KOPT-K1 (cell line): ENCODE measurements around the gene SRSF3.
"Not testable (repeated sequence)": the region's sequence is repeated elsewhere in the genome, so short reads cannot be mapped to it uniquely, and the experiment has no call there.

Experiments
- H3K27ac ChIP-seq: fragments of 200-600 bp; sonication (generic); 2 replicates; pipeline ENCODE4 v1.5.1; 2016; ENCODE audit warnings: antibody characterized with exemption, mild to moderate bottlenecking, low read depth, low read length; ENCODE audit not compliant: poor library complexity, severe bottlenecking
- H3K36me3 ChIP-seq: fragments of 200-600 bp; sonication (generic); 2 replicates; pipeline ENCODE4 v1.5.1; 2017; ENCODE audit warnings: antibody characterized with exemption, mild to moderate bottlenecking, low read length, moderate library complexity; ENCODE audit not compliant: insufficient read depth
- H3K9me3 ChIP-seq: fragments of 200-600 bp; sonication (generic); 2 replicates; pipeline ENCODE4 v1.5.1; 2017; ENCODE audit warnings: antibody characterized with exemption, low read length, mild to moderate bottlenecking; ENCODE audit not compliant: insufficient read depth, poor library complexity, severe bottlenecking

Gene SRSF3

DNA sequence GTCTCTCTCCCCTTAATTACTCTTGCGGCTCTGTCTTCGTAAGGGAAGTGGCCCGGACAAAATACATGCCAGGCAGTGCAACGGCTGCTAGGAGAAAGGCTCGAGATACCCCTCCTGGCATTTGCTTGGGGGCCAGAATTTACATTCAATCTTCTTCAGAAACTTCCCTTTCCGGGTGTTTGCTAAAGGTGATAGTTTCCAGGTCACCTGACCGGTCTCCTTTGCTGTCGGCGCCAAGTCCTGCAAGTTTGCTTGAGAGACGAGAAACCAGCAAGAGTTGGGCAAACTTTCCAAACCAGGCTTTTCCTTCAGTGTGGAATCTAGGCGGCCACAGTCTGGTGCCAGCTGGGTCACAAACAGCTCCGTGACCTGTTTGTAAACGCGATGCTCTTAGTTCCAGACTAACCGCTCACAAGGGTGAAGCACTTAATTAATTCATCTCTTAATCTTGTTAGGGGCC is 563 bp upstream of the SRSF3 start:
- Histone ChIP-seq H3K36me3 (peaks cover 41% of the 10 kb centered on the region), H3K27ac (peak overlapping the region; percentile 100)

DNA sequence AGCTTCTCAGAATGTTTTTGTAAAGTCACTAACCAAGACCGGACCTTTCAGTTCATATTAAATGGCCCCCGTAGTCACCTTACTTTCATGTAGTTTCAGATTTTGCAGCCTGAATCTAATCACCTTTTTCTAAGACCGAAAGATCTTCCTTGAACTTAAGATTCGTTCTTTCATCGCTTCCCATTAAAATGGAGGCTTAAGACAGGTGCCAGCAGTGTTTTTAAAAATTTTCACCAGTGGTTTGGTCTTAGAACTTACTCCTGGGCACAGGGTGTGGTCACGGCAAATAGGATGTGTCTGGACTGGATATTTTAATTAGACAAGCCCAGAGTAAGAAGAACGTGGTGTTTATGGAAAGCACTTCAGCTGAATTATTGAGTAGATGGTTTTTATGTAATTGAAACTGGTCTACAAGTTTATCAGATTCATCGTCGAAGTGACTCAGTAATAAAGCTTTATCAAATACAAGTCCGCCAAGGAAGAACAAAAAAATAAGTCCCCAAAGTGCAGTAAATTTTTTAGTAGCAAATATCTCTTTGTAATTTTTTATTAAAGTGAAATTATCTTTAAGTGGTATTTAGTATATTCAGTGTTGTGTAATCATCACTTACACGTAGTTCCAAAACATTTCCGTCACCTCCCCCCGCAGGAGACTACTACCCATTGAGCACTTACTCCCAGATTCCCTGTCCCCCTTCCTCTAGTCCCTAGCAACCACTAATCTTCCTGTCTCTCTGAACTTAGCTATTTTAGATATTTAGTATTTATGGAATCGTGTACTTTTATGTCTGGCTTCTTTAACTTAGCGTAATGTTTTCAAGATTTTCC is 868 bp downstream of the SRSF3 start:
- Histone ChIP-seq H3K9me3 (no peaks in the 10 kb centered on the region), H3K36me3 (peaks cover 55% of the 10 kb centered on the region), H3K27ac (peak overlapping the region; percentile 100)

More for the DNA sequence above, 563 bp upstream of the SRSF3 start:
- no peaks in the 10 kb centered on the region for H3K9me3 ChIP-seq

DNA sequence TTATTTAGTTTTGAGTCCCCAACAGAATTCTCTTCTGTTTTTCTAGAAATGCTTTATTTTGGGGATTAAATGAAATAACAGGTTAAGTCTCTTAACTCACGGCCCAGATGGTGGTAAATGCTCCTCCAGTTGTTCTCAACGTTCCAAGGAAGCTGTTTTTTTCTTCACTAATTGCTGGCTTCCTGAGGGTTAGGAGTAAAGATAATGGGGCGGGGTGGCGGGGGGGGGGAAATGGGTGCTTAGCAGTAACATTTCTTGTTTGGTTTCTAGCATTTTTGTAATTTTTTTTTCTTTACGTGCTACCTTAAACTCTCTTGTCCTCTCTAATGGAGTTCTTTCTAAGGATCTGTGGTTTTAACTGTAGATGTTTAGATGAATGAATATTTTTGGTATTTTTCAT is 2.2 kb downstream of the SRSF3 start:
- peak overlapping the region; percentile 100 for H3K27ac ChIP-seq
- H3K36me3 ChIP-seq = peaks cover 69% of the 10 kb centered on the region
- no peaks in the 10 kb centered on the region for H3K9me3 ChIP-seq

DNA sequence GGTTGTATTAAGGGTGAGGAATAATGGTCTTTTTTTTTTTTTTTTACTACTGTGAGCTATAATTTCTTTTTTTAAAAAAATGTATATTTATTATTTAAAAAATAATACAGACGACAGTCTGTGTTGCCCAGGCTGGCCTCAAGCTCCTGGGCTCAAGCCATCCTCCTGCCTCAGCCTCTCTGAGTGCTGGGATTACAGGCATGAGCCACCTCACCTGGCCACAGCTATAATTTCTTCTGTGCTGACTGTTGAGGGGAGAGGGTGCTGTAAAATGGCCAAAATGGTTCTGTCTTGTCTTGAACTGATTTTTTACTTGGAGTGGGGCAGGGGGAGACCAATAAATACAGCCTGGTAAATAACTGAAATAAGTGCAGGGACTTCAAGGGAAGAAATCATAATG is 3.6 kb downstream of the SRSF3 start:
- peaks cover 83% of the 10 kb centered on the region for H3K36me3 ChIP-seq
- H3K9me3 ChIP-seq = no peaks in the 10 kb centered on the region
- H3K27ac ChIP-seq = no peak overlapping the region

DNA sequence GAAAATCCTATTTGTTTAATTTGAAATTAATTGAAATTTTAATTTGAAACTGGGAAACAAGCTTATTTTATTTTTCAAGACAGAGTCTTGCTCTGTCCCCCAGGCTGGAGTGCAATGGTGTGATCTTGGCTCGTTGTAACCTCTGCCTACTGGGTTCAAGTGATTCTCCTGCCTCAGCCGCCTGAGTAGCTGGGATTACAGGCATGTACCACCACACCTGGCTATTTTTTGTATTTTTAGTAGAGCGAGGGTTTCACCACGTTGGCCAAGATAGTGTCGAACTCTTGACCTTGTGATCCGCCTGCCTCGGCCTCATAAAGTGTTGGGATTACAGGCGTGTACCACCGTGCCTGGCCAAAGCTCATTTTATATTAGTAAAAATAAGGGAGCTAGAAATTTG is 4.2 kb downstream of the SRSF3 start:
- no peak overlapping the region for H3K27ac ChIP-seq
- H3K36me3 ChIP-seq = peaks cover 88% of the 10 kb centered on the region
- no peaks in the 10 kb centered on the region for H3K9me3 ChIP-seq

DNA sequence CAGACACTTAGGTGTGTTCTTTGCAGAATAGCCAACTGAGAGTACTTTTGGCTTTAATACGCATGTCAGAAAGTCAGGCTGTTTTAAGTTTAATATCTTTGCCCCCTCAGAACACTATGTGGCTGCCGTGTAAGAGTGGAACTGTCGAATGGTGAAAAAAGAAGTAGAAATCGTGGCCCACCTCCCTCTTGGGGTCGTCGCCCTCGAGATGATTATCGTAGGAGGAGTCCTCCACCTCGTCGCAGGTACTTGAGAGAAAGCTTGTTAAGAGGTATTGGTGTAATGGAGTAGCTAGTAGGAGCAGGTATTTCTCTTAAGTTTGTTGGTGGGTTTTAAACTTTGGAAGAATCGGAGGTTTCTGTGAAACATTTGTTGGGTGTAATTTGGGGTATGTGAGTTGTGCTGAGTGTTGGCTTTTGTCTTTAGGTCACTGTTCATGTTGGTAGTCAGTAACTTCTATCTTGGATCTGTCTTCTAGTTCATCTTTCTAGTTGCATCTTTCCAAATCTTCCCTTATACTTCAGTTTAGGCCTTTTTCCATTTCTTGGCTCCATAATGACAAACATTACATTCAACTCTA is 4.7 kb downstream of the SRSF3 start:
- Histone ChIP-seq H3K36me3 (peaks cover 93% of the 10 kb centered on the region), H3K27ac (no peak overlapping the region), H3K9me3 (no peaks in the 10 kb centered on the region)

DNA sequence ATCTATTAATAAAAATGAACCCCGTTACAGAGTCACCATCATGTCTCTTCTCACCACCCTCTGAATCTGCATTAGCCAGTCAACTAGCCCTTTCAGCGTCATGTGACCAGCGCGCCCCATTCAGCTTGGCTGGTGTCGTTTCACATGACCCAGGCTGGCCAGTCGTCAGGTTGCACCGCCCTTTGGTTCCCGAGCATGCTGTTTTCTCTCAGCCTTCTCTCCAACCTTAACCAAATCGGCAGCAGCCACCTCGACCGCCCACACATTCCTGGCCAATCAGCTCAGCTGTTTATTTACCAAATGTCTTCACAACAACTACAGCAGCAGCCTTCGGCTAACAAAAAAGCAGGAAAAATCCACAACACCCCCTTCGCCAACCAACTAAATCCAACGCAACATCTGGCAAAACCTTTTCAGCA is 5.6 kb downstream of the SRSF3 start:
- H3K36me3 ChIP-seq = peaks cover 100% of the 10 kb centered on the region
- H3K9me3 ChIP-seq = no peaks in the 10 kb centered on the region
- no peak overlapping the region for H3K27ac ChIP-seq

DNA sequence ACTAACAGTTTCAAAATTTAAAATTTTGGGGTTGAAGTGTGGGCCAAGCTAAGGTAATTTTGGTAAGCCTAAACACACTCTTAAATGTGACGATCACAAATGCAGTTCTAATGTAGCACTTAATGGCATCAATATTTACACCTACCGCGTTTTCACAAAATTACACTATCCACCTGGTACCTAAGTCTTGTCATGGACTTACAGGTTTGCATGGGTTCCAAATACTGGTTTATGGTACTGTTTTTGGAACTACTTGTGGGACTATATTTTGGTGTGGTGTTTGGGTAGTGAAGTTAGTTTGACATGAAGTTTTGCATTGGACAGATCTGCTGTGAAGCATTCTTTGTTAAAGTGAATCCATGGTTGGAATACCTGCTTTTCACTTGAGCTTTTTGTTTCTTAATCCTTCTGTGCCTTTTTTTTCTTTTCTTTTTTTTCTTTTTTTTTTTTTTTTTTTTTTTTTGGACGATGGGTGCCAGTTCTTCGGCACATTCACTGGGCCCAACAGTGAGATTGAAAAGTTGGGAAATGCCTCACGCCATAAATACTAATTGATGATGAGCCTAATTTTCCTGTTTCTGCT is 6.5 kb downstream of the SRSF3 start:
- peaks cover 100% of the 10 kb centered on the region for H3K36me3 ChIP-seq

DNA sequence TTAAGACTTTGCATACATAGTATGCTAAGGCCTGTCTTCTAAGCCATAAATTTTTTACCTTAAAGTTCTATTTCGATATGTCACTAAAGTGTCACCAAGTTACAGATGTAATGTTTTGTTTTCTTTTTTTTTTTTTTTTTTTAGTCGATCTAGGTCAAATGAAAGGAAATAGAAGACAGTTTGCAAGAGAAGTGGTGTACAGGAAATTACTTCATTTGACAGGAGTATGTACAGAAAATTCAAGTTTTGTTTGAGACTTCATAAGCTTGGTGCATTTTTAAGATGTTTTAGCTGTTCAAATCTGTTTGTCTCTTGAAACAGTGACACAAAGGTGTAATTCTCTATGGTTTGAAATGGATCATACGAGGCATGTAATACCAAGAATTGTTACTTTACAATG is 7.7 kb downstream of the SRSF3 start:
- H3K27ac ChIP-seq, H3K9me3 ChIP-seq: not testable (repeated sequence)
- H3K36me3 ChIP-seq = peaks cover 100% of the 10 kb centered on the region

More for the DNA sequence above, 6.5 kb downstream of the SRSF3 start:
- H3K9me3 ChIP-seq = no peaks in the 10 kb centered on the region
- no peak overlapping the region for H3K27ac ChIP-seq

DNA sequence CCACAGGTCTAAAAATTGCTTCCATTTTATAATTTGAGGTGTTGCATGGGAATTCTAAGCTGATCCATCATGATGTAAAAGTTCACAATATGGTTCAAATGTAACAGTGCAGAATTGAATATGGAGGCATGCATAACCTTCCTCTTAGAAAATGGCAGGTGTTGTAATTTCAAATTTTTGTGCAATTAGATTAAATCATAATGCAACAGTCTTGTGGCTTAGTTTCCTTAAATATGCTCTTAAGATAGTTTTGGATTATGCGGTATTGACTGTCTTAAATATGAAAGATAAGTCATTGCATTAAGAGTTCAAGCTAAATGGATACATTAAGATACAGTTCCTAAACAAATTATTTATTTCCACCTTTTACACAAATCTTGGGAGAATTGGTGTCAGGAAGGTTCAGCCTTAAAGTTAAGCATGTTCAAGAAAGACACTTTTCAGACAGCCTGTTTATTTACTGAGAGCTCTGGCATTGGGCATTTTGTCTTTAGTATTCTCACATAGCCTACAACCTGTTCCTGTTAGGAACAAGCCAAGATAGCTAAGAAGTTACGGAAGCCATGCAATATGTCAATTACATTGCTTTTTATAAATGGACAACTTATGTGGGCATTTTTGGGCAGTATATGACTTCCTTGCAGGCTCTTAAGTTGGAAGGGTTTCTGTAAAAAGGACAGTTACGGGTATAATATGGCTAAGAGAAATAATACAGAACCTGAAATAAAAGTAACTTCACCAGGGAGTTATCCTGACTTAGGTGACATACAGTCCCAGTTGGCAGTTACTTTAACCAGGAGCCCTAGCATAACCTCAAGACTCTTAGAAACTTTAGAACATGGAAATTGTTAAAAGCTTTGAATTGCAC is 9.3 kb downstream of the SRSF3 start:
- Histone ChIP-seq H3K9me3 (no peaks in the 10 kb centered on the region), H3K36me3 (peaks cover 100% of the 10 kb centered on the region), H3K27ac (no peak overlapping the region)

DNA sequence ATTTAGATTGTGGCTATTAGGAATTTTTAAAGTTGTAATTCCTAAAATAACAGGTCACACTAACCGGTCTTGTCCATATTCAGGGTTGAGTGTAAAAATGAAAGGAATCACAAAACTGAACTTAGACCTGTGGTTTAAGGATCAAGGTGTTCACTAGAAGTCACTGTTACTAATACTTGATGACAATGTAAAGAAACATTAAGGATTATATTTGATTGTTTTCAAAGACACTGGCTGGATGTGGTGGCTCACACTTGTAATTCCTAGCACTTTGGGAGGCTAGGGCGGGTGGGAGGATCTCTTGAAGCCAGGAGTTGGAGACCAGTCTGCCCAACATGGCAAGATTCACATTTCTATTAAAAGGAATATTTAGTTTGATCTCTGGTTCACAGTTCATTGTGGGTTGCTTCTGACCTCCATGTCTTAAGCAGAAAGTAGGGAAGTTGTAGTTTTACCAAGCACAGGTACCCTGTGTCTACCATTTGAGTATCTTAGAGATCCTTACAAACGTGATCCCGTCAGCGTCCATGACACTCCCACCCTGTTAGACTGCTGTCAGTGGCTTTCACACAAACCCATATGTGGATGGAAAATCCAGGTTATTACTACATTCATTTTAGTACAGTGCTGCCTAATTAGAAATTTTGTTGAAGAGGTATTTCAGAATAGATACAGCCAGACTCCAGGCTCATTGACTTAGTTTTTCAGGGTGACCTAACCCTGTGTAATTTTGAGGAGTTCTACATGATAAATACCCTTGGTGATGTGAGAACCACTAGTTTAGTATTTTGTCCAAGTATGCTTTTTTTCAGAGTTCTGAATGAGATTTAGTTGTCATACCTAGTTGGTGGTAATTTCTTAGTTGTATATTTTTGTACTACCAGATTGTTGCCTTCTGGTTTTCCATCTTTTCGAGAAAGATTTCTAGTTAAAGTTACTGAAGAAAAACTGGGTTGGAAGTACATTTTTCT is 10.2 kb downstream of the SRSF3 start:
- peaks cover 100% of the 10 kb centered on the region for H3K36me3 ChIP-seq
- no peak overlapping the region for H3K27ac ChIP-seq

DNA sequence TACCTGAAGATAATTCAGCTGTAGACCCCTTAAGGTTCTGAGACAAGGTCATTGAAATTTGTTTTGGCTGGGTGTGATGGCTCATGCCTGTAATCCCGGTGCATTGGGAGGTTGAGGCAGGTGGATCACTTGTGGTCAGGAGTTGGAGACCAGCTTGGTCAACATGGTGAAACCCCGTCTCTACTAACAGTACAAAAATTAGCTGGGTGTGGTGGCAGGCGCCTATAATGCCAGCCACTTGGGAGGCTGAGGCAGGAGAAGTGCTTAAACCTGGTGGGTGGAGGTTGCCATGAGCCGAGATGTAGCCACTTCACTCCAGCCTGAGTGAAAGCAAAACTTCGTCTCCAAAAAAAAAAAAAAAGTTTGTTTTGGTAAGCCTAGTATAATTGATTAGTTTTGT is 11.0 kb downstream of the SRSF3 start:
- H3K36me3 ChIP-seq = peaks cover 100% of the 10 kb centered on the region
- H3K27ac ChIP-seq = no peak overlapping the region
- no peaks in the 10 kb centered on the region for H3K9me3 ChIP-seq

More for the DNA sequence above, 10.2 kb downstream of the SRSF3 start:
- no peaks in the 10 kb centered on the region for H3K9me3 ChIP-seq

DNA sequence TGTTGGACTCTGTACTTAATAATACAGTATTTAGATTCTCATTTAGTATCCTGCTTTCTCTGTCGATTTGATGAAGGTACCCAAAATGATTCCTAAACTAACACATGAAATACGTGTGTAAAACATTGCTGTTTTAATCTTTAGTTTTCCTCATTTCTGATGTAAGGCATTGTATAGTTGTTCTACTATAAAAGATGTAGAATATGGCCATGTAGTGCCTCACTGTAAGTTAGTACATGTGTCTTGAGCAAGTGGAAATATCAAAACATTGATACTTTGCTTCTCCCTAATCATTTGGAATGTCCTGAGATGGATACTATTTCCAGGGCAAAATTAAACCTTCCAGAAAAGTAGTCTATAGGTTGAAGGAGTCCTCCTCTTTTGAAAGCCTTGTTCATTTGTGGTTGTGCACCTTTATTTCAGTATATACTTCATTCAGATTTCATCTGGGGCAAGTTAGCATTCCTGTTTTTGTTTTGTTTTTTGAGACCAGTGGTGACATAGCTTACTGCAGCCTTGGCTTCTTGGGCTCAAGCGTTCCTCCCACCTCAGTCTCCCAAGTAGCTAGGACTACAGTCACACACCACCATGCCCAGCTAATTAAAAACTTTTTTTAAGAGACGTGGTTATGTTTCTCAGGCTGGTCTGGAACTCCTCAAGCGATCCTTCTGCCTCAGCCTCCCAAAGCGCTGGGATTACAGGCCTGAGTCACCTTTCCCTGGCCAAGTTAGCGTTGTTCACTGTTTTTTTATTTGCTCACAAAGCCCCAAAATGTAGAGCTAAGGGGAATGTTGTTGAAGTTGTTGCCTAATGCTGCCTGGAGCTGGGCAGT is 11.6 kb downstream of the SRSF3 start:
- no peaks in the 10 kb centered on the region for H3K9me3 ChIP-seq
- H3K36me3 ChIP-seq = peaks cover 100% of the 10 kb centered on the region
- H3K27ac ChIP-seq = no peak overlapping the region
